ENCODE data around the gene PLCB4.

DNA sequence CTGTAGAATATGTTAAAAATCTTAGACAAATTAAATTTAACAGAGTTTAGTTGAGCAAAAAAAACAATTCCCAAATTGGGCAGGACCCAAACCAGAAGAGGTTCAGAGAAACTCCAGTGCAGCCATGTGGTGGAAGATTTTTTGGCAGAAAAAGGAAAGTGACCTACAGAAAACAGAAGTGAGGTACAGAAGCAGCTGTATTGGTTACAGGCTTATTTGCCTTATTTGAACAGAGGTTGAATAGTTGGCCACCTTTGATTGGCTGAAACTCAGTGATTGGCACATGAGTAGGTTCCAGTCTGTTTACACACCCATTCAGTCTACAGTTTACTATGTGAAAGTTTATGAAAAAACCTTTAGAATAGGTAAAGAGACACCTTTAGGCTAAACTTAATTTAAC is 334.6 kb downstream of the PLCB4 start:
- TF ChIP-seq, protein P1, sequence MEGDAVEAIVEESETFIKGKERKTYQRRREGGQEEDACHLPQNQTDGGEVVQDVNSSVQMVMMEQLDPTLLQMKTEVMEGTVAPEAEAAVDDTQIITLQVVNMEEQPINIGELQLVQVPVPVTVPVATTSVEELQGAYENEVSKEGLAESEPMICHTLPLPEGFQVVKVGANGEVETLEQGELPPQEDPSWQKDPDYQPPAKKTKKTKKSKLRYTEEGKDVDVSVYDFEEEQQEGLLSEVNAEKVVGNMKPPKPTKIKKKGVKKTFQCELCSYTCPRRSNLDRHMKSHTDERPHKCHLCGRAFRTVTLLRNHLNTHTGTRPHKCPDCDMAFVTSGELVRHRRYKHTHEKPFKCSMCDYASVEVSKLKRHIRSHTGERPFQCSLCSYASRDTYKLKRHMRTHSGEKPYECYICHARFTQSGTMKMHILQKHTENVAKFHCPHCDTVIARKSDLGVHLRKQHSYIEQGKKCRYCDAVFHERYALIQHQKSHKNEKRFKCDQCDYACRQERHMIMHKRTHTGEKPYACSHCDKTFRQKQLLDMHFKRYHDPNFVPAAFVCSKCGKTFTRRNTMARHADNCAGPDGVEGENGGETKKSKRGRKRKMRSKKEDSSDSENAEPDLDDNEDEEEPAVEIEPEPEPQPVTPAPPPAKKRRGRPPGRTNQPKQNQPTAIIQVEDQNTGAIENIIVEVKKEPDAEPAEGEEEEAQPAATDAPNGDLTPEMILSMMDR (IDR thresholded peaks at IDR 0.05), result no peak
- no peak for TF ChIP-seq POLR2A (IDR thresholded peaks at IDR 0.05)
